Stomach (tissue), 9 donors: ENCODE data around the gene MAP3K19. TPM values are rescaled to one million over a fixed set of nuclear protein-coding genes. Genes with fewer than 3 reads are reported as not detected.

ENCODE experiments used
- DNase-seq, 2 donors: peaks; one replicate each; pipeline versions ENCODE4 v3.0.0 to v3.0.0-alpha.2; 2013 to 2019
- H3K27ac ChIP-seq, 5 donors: fragments of 200-600 bp in 4 of 5; sonication (generic) in 4 of 5; one replicate each; pipeline ENCODE4 v1.5.1; 2013 to 2019; ENCODE audit warnings: mild to moderate bottlenecking in 1 of 5, moderate library complexity in 1 of 5
- H3K27me3 ChIP-seq, 3 donors: fragments of 200-600 bp; sonication (generic); one replicate each; pipeline ENCODE4 v1.5.1; 2017 to 2019; ENCODE audit warnings: mixed run types in 1 of 3
- H3K36me3 ChIP-seq, 4 donors: fragments of 200-600 bp; sonication (generic); 1 replicate in 3 of 4; 2 replicates in 1 of 4; pipeline ENCODE4 v1.5.1; 2016 to 2019
- H3K4me1 ChIP-seq, 4 donors: fragments of 200-600 bp; sonication (generic); one replicate each; pipeline ENCODE4 v1.5.1; 2016 to 2019
- H3K4me3 ChIP-seq, 4 donors: fragments of 200-600 bp; sonication (generic) in 3 of 4; one replicate each; pipeline ENCODE4 v1.5.1; 2016 to 2019; ENCODE audit warnings: mild to moderate bottlenecking in 1 of 4
- H3K9me3 ChIP-seq, 4 donors: fragments of 200-600 bp; sonication (generic); one replicate each; pipeline ENCODE4 v1.5.1; 2016 to 2019
- EP300 ChIP-seq: sonication (generic); formaldehyde crosslinking; IDR thresholded peaks from one replicate; pipeline ENCODE4 v1.6.1; 2017; ENCODE audit warnings: antibody characterized with exemption
- POLR2A ChIP-seq, 4 donors: fragments of 450-650 bp; IDR thresholded peaks; one replicate each; pipeline ENCODE4 v1.6.1; 2016; ENCODE audit warnings: antibody characterized with exemption in 4 of 4, control low read depth in 2 of 4, mild to moderate bottlenecking in 1 of 4, moderate library complexity in 1 of 4
- POLR2AphosphoS5 ChIP-seq, 3 donors: sonication (generic); formaldehyde crosslinking; IDR thresholded peaks; one replicate each; pipeline ENCODE4 v1.6.1; 2016; ENCODE audit warnings: antibody characterized with exemption in 3 of 3
- WGBS, 5 donors: extraction: QIAGEN DNeasy Blood & Tissue Kit in 3 of 5; methylation state at CpG; one replicate each; pipeline versions ENCODE4 v1.1.5 to v1.1.7; 2013 to 2018; 5-methylcytosine and 5-hydroxymethylcytosine counted together
- intact Hi-C: fragments of 100-400 bp; cut with DNase I; formaldehyde crosslinking; loops from one replicate; pipeline ENCODE4 v1.15.1; 2023; ENCODE audit warnings: low total_unique reads
- polyA plus RNA-seq, 3 donors: library from polyadenylated mRNA; stranded (reverse); fragments of 200-250 nt; gene quantifications; one replicate each; pipeline ENCODE4 v1.2.3, GENCODE V29; 2013
- total RNA-seq, 5 donors: library from RNA; depleted of rRNA; stranded (reverse); fragments of >200 nt; gene quantifications; one replicate each; pipeline versions ENCODE4 v1.1.0 to v1.2.3, GENCODE V29; 2014 to 2016
- TF ChIP-seq, protein P1 (sequence below), 7 experiments: fragments of 450-650 bp in 4 of 7; fragments of 200-600 bp in 3 of 7; sonication (generic) in 3 of 7; IDR thresholded peaks; one replicate each; pipeline ENCODE4 v1.5.1; 2016 to 2019; ENCODE audit warnings: antibody characterized with exemption in 7 of 7, control low read depth in 2 of 7, mild to moderate bottlenecking in 1 of 7
- donor health status: healthy with polysubstance abuse.
- donor health status: Bipolar disorder and iron deficiency.
- donor health status: healthy.

MAP3K19 gene
- total and polyA plus RNA-seq, 8 donors, result 1.1 TPM; not detected in 7

GRCh38 chr2:135022952-135023880 lies 24.0 kb downstream of the MAP3K19 start:
- Histone ChIP-seq H3K9me3 (no peaks in the 10 kb centered on the region), H3K36me3 (no peaks in the 10 kb centered on the region), H3K4me3 (no peak overlapping the region), H3K4me1 (no peaks in the 10 kb centered on the region), H3K27me3 (no peaks in the 10 kb centered on the region), H3K27ac (no peak overlapping the region)
- intact Hi-C loops, result no loop called here
- 72 to 89% (median 86%) methylated on average over 10 of the region's 10 CpGs for WGBS, 5 donors
- TF ChIP-seq POLR2A (IDR thresholded peaks at IDR 0.05), result no peak
- TF ChIP-seq, protein P1, sequence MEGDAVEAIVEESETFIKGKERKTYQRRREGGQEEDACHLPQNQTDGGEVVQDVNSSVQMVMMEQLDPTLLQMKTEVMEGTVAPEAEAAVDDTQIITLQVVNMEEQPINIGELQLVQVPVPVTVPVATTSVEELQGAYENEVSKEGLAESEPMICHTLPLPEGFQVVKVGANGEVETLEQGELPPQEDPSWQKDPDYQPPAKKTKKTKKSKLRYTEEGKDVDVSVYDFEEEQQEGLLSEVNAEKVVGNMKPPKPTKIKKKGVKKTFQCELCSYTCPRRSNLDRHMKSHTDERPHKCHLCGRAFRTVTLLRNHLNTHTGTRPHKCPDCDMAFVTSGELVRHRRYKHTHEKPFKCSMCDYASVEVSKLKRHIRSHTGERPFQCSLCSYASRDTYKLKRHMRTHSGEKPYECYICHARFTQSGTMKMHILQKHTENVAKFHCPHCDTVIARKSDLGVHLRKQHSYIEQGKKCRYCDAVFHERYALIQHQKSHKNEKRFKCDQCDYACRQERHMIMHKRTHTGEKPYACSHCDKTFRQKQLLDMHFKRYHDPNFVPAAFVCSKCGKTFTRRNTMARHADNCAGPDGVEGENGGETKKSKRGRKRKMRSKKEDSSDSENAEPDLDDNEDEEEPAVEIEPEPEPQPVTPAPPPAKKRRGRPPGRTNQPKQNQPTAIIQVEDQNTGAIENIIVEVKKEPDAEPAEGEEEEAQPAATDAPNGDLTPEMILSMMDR (IDR thresholded peaks at IDR 0.05), result no peak
- no peak for TF ChIP-seq POLR2AphosphoS5 (IDR thresholded peaks at IDR 0.05)
- TF ChIP-seq EP300, result no peak
- no peak for DNase-seq

- H3K27ac ChIP-seq, result no peak overlapping the region
- H3K36me3 ChIP-seq, result no peaks in the 10 kb centered on the region
- WGBS, 5 donors, result 76 to 98% (median 93%) methylated on average over 1 of the region's 1 CpG
- H3K9me3 ChIP-seq, result no peaks in the 10 kb centered on the region
- H3K4me3 ChIP-seq, result no peak overlapping the region
- H3K4me1 ChIP-seq, result no peaks in the 10 kb centered on the region
- no peak for DNase-seq
- no peak for TF ChIP-seq POLR2A (IDR thresholded peaks at IDR 0.05)
- no peak for TF ChIP-seq POLR2AphosphoS5 (IDR thresholded peaks at IDR 0.05)
- no peak for TF ChIP-seq EP300
- TF ChIP-seq, protein P1 (IDR thresholded peaks at IDR 0.05), result no peak
- intact Hi-C loops, result no loop called here
- no peaks in the 10 kb centered on the region for H3K27me3 ChIP-seq
Measured at GRCh38 chr2:135021618-135022017, 25.6 kb downstream of the MAP3K19 start.

- no peak overlapping the region for H3K4me3 ChIP-seq
- no peaks in the 10 kb centered on the region for H3K36me3 ChIP-seq
- intact Hi-C loops, result no loop called here
- H3K4me1 ChIP-seq, result no peaks in the 10 kb centered on the region
- no peaks in the 10 kb centered on the region for H3K9me3 ChIP-seq
- TF ChIP-seq, protein P1 (IDR thresholded peaks at IDR 0.05), result no peak
- TF ChIP-seq EP300, result no peak
- TF ChIP-seq POLR2A (IDR thresholded peaks at IDR 0.05), result no peak
- no peak for TF ChIP-seq POLR2AphosphoS5 (IDR thresholded peaks at IDR 0.05)
- DNase-seq, result no peak
- no peaks in the 10 kb centered on the region for H3K27me3 ChIP-seq
- H3K27ac ChIP-seq, result no peak overlapping the region
Measured at GRCh38 chr2:135011633-135012032, 35.6 kb downstream of the MAP3K19 start.

DNA sequence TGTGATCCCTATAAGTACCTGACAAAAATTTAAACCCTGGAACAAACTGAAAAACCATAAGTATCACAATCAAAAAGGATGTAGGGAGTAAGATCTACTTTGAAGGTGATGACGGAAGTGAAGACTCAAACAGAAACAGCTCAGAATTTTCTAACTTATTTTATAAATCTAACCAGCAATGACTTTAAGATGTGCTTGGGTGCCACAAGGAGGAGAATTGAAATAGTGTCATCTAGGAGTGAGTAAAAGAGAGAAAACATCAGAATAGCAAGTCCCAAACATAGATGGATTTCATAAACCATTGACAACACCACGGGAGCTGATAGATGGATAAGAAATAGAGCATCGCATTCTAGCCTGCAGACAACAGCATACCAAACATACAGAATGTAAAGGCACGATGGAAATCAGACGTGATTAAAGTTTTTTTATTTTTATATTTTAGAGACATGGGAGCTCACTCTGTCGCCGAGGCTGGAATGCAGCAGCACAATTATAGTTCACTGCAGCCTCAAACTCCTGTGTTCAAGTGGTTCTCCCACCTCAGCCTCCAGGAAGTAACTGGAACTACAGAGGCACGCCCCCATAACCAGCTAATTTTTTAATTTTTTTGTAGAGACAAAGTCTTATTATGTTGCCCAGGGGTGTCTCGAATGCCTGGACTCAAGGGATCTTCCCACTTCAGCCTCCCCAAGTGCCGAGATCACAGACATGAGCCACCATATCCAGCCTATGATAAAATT lies 36.9 kb downstream of the MAP3K19 start:
- Histone ChIP-seq H3K9me3 (no peaks in the 10 kb centered on the region), H3K4me1 (no peaks in the 10 kb centered on the region), H3K27me3 (peaks cover 0 to 3% (median 0%) of the 10 kb centered on the region in 3 donors), H3K27ac (no peak overlapping the region), H3K4me3 (no peak overlapping the region), H3K36me3 (no peaks in the 10 kb centered on the region)
- TF ChIP-seq POLR2AphosphoS5 (IDR thresholded peaks at IDR 0.05) (no peak), POLR2A (IDR thresholded peaks at IDR 0.05) (no peak), EP300 (no peak)
- TF ChIP-seq, protein P1 (IDR thresholded peaks at IDR 0.05), result no peak
- WGBS, 5 donors, result 78 to 89% (median 85%) methylated on average over 10 of the region's 10 CpGs
- DNase-seq, result no peak
- intact Hi-C loops, result no loop called here
